ENCODE data around the gene MAP3K14. TPM values are rescaled to one million over a fixed set of nuclear protein-coding genes. Genes with fewer than 3 reads are reported as not detected.

MAP3K14 gene
- total RNA-seq, 1 experiment from 2014 or later = 3.0 TPM

DNA sequence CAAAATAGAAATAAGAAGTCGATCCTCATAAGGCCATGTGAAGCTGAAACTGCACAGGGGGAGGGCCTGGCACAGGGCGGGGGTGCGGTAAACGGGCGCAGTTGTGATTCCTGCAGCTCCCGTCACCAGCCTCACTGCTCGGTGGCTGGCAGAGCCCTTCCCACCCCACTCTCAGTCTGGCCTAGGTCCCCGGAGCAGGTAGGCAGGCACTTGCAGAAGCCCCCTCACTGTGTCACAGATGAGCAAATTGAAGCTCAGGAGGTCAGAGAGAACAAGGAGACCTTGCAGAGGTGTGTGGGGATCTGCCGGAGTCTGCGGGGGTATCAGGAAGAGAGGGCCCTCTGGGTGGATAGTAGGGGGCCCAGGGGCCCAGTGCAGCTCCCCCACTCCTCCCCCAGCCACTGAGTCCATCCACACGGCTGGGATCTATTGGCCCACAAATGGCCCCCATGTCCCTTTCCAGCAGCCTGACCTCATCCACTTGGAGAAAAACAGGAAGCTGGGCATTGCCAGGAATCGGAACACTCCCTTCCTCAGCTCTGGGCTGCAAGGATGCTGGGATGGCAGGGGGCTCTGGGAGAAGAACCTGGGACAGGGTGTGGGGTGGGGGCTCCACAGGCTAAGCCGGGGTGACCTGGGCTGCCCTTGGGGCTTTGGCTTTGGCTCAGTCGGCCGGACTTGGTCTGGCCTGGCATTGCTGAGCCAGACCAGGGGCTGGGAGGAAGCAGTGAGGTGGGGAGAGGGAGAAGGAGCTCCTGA lies 21.4 kb upstream of the MAP3K14 start:
- BruUV-seq (replicated peaks) = no TSS peak
- intact Hi-C loops (cut with micrococcal nuclease; ENCODE audit: unreplicated experiment) = no loop called here
- POLR2A ChIA-PET (ENCODE audit: low non-redundant PET) = interaction anchor here (0.7 kb wide), 1 partner anchor 69 kb away, joined by 3 read pairs; no protein-coding TSS in a partner anchor

GRCh38 chr17:45336390-45337182 lies 19.8 kb upstream of the MAP3K14 start:
- Histone ChIP-seq H3K4me1 (ENCODE audit: insufficient read depth, low read length, poor library complexity, severe bottlenecking) (no peaks in the 10 kb centered on the region), H3K36me3 (ENCODE audit: insufficient read depth, low read length, poor library complexity, severe bottlenecking) (no peaks in the 10 kb centered on the region), H3K4me3 (ENCODE audit: low read depth, low read length, poor library complexity, severe bottlenecking) (no peak overlapping the region), H3K9me3 (ENCODE audit: low read depth, low read length, poor library complexity, severe bottlenecking) (no peaks in the 10 kb centered on the region), H3K27me3 (replicated peaks; ENCODE audit: insufficient read depth, low read depth, low read length, poor library complexity) (no peaks in the 10 kb centered on the region), H3K27ac (ENCODE audit: low read depth, low read length, poor library complexity, severe bottlenecking) (no peak overlapping the region)
- intact Hi-C loops (cut with micrococcal nuclease; ENCODE audit: unreplicated experiment) = no loop called here
- POLR2A ChIA-PET (ENCODE audit: low non-redundant PET) = no interaction called here
- BruUV-seq (replicated peaks) = no TSS peak
- DNase-seq (ENCODE audit: low spot score) = no peak
- CTCF ChIA-PET = no interaction called here
- TF ChIP-seq EZH2 (IDR thresholded peaks at IDR 0.05; ENCODE audit: borderline replicate concordance, low read depth, low read length, poor library complexity, severe bottlenecking) = no peak
- no peak for TF ChIP-seq CTCF (conservative IDR thresholded peaks at IDR 0.05; ENCODE audit: low read depth, low read length)

More for the DNA sequence above, 21.4 kb upstream of the MAP3K14 start:
- Histone ChIP-seq H3K27ac (ENCODE audit: low read depth, low read length, poor library complexity, severe bottlenecking) (no peak overlapping the region), H3K4me1 (ENCODE audit: insufficient read depth, low read length, poor library complexity, severe bottlenecking) (no peaks in the 10 kb centered on the region), H3K4me3 (ENCODE audit: low read depth, low read length, poor library complexity, severe bottlenecking) (no peak overlapping the region), H3K36me3 (ENCODE audit: insufficient read depth, low read length, poor library complexity, severe bottlenecking) (no peaks in the 10 kb centered on the region), H3K9me3 (ENCODE audit: low read depth, low read length, poor library complexity, severe bottlenecking) (no peaks in the 10 kb centered on the region), H3K27me3 (replicated peaks; ENCODE audit: insufficient read depth, low read depth, low read length, poor library complexity) (no peaks in the 10 kb centered on the region)
- no peak for TF ChIP-seq CTCF (conservative IDR thresholded peaks at IDR 0.05; ENCODE audit: low read depth, low read length)
- TF ChIP-seq EZH2 (IDR thresholded peaks at IDR 0.05; ENCODE audit: borderline replicate concordance, low read depth, low read length, poor library complexity, severe bottlenecking) = no peak
- CTCF ChIA-PET = no interaction called here
- DNase-seq (ENCODE audit: low spot score) = no peak

- no peak for TF ChIP-seq EZH2 (IDR thresholded peaks at IDR 0.05; ENCODE audit: borderline replicate concordance, low read depth, low read length, poor library complexity, severe bottlenecking)
- no peak for TF ChIP-seq CTCF (conservative IDR thresholded peaks at IDR 0.05; ENCODE audit: low read depth, low read length)
- intact Hi-C loops (cut with micrococcal nuclease; ENCODE audit: unreplicated experiment) = no loop called here
- Histone ChIP-seq H3K27ac (ENCODE audit: low read depth, low read length, poor library complexity, severe bottlenecking) (no peak overlapping the region), H3K4me3 (ENCODE audit: low read depth, low read length, poor library complexity, severe bottlenecking) (no peak overlapping the region), H3K27me3 (replicated peaks; ENCODE audit: insufficient read depth, low read depth, low read length, poor library complexity) (no peaks in the 10 kb centered on the region), H3K4me1 (ENCODE audit: insufficient read depth, low read length, poor library complexity, severe bottlenecking) (no peaks in the 10 kb centered on the region), H3K36me3 (ENCODE audit: insufficient read depth, low read length, poor library complexity, severe bottlenecking) (no peaks in the 10 kb centered on the region), H3K9me3 (ENCODE audit: low read depth, low read length, poor library complexity, severe bottlenecking) (no peaks in the 10 kb centered on the region)
- ChIA-PET CTCF (no interaction called here), POLR2A (ENCODE audit: low non-redundant PET) (no interaction called here)
- no TSS peak for BruUV-seq (replicated peaks)
- no peak for DNase-seq (ENCODE audit: low spot score)
Observed at GRCh38 chr17:45335721-45336120, 18.9 kb upstream of the MAP3K14 start.

Measured in A673 (cell line).